ENCODE data around the gene RIN3. TPM values are rescaled to one million over a fixed set of nuclear protein-coding genes. Genes with fewer than 3 reads are reported as not detected.

The RIN3 gene
- total and polyA plus RNA-seq, 10 of the 15 experiments (the other 5 are each of a cell fraction or from before 2014, with no cell fraction given), result 0.91 to 23.3 (median 6.3) TPM

DNA sequence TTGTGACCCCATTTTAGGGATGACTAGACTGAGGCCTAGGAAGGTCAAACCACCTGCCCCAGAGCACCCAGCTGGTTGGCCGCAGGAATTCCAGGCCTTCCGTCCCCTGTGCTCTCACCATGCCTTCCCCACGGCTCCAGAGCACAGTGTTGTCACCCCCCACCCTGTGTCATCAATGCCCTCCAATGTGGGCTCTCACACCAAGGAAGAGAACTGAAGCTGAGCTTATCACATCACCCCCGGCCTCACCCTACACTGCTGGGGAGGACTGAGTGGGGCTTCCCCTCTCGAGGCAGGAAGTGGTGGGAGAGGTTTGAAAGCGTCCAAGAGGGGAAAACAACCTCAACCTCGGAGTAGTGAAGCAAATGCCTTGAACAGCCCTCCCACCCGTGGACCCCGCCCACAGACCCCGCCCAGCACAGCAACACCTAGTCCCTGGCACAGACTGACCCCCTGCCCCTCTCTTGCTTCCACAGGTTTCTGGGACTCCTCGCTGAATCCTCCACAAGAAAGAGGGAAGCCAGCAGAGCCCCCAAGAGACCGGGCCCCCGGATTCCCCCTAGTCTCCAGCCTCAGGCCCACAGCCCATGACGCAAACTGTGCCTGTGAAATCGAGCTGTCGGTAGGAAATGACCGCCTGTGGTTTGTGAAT, 137.7 kb downstream of the RIN3 start (continued):
- TF ChIP-seq, protein P1, sequence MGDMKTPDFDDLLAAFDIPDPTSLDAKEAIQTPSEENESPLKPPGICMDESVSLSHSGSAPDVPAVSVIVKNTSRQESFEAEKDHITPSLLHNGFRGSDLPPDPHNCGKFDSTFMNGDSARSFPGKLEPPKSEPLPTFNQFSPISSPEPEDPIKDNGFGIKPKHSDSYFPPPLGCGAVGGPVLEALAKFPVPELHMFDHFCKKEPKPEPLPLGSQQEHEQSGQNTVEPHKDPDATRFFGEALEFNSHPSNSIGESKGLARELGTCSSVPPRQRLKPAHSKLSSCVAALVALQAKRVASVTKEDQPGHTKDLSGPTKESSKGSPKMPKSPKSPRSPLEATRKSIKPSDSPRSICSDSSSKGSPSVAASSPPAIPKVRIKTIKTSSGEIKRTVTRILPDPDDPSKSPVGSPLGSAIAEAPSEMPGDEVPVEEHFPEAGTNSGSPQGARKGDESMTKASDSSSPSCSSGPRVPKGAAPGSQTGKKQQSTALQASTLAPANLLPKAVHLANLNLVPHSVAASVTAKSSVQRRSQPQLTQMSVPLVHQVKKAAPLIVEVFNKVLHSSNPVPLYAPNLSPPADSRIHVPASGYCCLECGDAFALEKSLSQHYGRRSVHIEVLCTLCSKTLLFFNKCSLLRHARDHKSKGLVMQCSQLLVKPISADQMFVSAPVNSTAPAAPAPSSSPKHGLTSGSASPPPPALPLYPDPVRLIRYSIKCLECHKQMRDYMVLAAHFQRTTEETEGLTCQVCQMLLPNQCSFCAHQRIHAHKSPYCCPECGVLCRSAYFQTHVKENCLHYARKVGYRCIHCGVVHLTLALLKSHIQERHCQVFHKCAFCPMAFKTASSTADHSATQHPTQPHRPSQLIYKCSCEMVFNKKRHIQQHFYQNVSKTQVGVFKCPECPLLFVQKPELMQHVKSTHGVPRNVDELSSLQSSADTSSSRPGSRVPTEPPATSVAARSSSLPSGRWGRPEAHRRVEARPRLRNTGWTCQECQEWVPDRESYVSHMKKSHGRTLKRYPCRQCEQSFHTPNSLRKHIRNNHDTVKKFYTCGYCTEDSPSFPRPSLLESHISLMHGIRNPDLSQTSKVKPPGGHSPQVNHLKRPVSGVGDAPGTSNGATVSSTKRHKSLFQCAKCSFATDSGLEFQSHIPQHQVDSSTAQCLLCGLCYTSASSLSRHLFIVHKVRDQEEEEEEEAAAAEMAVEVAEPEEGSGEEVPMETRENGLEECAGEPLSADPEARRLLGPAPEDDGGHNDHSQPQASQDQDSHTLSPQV (IDR thresholded peaks at IDR 0.05), result peak; percentile 87
- peak; percentile 70; the same call in 1 of the 2 replicates for TF ChIP-seq TBL1XR1 (IDR thresholded peaks at IDR 0.05; ENCODE audit: low read depth, low read length)
- peak; percentile 78 for TF ChIP-seq MTA2 (IDR thresholded peaks at IDR 0.05; ENCODE audit: low read depth)
- no peak for TF ChIP-seq KAT2A (conservative IDR thresholded peaks at IDR 0.05; ENCODE audit: control insufficient read depth, low read depth, low read length)
- TF ChIP-seq, protein P2, sequence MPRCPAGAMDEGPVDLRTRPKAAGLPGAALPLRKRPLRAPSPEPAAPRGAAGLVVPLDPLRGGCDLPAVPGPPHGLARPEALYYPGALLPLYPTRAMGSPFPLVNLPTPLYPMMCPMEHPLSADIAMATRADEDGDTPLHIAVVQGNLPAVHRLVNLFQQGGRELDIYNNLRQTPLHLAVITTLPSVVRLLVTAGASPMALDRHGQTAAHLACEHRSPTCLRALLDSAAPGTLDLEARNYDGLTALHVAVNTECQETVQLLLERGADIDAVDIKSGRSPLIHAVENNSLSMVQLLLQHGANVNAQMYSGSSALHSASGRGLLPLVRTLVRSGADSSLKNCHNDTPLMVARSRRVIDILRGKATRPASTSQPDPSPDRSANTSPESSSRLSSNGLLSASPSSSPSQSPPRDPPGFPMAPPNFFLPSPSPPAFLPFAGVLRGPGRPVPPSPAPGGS (IDR thresholded peaks at IDR 0.05; ENCODE audit: borderline replicate concordance, insufficient read depth, low read depth, low read length, poor library complexity, severe bottlenecking), result peak; percentile 23
- TF ChIP-seq EGR1 (IDR thresholded peaks at IDR 0.05; ENCODE audit: borderline replicate concordance in 1 of 2, low read depth in 2 of 2, low read length in 2 of 2), result peak in 1 of 2 experiments; percentile 52; a peak in 2 of 3 replicates
- TF ChIP-seq, protein P3, sequence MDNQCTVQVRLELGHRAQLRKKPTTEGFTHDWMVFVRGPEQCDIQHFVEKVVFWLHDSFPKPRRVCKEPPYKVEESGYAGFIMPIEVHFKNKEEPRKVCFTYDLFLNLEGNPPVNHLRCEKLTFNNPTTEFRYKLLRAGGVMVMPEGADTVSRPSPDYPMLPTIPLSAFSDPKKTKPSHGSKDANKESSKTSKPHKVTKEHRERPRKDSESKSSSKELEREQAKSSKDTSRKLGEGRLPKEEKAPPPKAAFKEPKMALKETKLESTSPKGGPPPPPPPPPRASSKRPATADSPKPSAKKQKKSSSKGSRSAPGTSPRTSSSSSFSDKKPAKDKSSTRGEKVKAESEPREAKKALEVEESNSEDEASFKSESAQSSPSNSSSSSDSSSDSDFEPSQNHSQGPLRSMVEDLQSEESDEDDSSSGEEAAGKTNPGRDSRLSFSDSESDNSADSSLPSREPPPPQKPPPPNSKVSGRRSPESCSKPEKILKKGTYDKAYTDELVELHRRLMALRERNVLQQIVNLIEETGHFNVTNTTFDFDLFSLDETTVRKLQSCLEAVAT (IDR thresholded peaks at IDR 0.05), result peak; percentile 55
- TF ChIP-seq SMAD1 (IDR thresholded peaks at IDR 0.05; ENCODE audit: low read depth, partially characterized antibody), result peak; percentile 19
- TF ChIP-seq EP300 (IDR thresholded peaks at IDR 0.05; ENCODE audit: borderline replicate concordance in 1 of 2, control insufficient read depth in 1 of 2, low read depth in 2 of 2, low read length in 2 of 2), result peak; percentile 84 to 86; a peak in 3 of 4 replicates
- TF ChIP-seq CREB1 (IDR thresholded peaks at IDR 0.05; ENCODE audit: low read depth), result peak; percentile 83
- TF ChIP-seq MYB (IDR thresholded peaks at IDR 0.05; ENCODE audit: borderline replicate concordance, low read depth, low read length), result 0 out of 2 replicates have a peak, but pooled peaks have one; percentile 52
- TF ChIP-seq SPI1 (IDR thresholded peaks at IDR 0.05; ENCODE audit: borderline replicate concordance, insufficient read depth, low read depth, low read length), result peak; percentile 1
- peak; percentile 10; the same call in 1 of the 2 replicates for TF ChIP-seq JUNB (IDR thresholded peaks at IDR 0.05)
- peak; percentile 48; the same call in 1 of the 2 replicates for TF ChIP-seq MTA3 (IDR thresholded peaks at IDR 0.05; ENCODE audit: borderline replicate concordance, low read length)
- no peak for TF ChIP-seq TCF3 (IDR thresholded peaks at IDR 0.05; ENCODE audit: borderline replicate concordance, insufficient read depth, low read depth, low read length)
- peak; percentile 93 for TF ChIP-seq NR2F1 (conservative IDR thresholded peaks at IDR 0.05)
- peak; percentile 98 for TF ChIP-seq ESRRA (IDR thresholded peaks at IDR 0.05; ENCODE audit: low read length)
- no peak for TF ChIP-seq NFYB (IDR thresholded peaks at IDR 0.05; ENCODE audit: insufficient read depth, low read depth, low read length)
- TF ChIP-seq WRNIP1 (IDR thresholded peaks at IDR 0.05; ENCODE audit: borderline replicate concordance, low read depth, low read length), result peak; percentile 13; the same call in 1 of the 2 replicates
- TF ChIP-seq RB1 (IDR thresholded peaks at IDR 0.05; ENCODE audit: borderline replicate concordance), result peak; percentile 70; the same call in 1 of the 2 replicates
- peak; percentile 89 for TF ChIP-seq CREM (IDR thresholded peaks at IDR 0.05; ENCODE audit: low read depth)
- TF ChIP-seq GATAD2B (conservative IDR thresholded peaks at IDR 0.05; ENCODE audit: low read depth), result peak; percentile 19
- peak; percentile 58; the same call in 1 of the 2 replicates for TF ChIP-seq NFIC (IDR thresholded peaks at IDR 0.05; ENCODE audit: low read depth, low read length)
